Midbrain (tissue), 1 donor: ENCODE data around the gene KRT8.

Experiments used
- DNase-seq: peaks from one replicate; lab custom pipeline; 2025; lab: John Stamatoyannopoulos, UW

Gene KRT8

DNA sequence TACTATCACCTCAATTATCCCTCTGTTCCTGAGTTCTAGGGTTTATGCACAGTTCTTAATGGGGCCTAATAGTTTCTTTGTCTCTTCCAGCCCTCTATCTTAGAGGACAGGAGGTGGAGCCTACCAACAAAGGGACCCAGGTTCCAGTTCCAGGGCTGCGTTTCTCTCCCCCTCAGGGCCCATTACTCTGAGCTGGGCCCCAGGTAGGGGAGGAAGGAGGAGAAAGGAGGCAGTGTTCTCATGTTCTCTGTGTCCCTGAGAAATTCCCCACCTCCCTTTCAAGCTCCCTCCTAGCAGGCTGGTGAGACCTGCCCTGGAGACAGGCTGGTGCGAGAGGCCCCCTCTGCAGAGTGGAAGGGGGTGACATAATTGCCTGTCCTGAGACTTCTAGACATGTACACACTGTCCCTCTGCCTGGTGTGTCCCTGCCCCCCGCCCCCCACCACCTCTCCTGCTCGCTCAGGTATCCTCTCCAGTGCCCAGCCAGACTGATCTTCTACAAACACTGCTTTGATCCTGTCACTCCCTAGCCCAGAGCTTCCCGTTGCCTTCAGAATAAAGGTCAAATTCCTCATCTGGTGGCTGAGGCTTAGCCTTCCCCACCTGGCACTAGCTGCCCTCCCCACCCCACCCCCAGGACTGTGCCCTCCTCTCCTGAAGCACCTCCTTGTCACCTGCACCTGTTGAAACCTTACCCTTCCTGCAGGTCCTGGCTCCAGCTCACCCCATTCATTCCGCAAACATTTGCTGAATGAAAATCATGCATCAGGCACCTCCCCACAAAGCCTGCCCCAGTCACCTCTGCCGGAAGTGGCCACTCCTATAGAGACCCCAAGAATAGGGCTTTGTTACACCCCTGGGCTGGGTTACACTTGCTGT lies 21.1 kb upstream of the KRT8 start:
- DNase-seq: no peak

DNA sequence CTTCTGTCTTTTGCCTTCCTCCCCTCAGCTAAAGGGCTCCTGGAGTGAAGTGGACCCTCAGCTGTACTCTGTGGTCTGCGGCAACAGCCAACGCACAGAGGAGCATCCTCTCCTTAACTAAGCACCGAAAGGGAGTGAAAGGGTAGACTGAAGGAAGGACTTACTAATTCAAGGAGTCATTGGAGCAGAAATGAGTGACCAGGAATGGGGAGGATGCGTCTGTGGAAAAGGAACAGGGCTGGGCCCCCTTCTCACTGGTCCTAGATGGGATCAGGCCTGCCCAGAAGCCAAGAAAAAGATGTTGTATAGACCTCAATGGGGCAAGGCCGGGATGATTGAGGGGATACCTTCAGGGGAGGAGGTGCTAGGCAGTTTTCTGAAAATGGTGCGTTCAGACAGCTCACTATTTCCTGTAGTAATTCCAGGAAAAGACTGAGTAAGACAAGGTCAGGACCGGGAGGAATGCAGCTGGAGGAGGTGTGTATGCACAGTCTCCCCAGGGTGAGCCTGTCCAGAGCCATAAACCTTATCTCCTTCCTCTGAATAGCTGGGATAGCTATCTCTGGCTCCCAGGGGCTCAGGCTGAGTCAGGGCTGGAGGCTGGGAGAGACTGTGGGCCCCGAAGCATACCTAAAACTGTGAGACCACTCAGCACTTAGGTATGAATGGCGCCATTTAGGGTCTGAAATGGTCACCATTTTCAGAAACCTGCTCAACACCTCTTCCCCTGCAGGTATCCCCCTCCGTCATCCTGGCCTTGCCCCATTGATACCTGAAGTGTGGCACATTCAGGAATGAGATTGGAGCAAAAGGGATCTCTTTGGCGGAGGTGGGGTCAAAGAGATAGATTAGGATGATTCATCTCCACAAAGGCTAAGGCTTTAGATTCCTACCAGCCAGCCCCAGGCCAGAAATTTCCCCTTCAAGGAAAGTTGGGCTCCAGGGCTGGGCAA lies 20.2 kb upstream of the KRT8 start:
- DNase-seq: no peak

DNA sequence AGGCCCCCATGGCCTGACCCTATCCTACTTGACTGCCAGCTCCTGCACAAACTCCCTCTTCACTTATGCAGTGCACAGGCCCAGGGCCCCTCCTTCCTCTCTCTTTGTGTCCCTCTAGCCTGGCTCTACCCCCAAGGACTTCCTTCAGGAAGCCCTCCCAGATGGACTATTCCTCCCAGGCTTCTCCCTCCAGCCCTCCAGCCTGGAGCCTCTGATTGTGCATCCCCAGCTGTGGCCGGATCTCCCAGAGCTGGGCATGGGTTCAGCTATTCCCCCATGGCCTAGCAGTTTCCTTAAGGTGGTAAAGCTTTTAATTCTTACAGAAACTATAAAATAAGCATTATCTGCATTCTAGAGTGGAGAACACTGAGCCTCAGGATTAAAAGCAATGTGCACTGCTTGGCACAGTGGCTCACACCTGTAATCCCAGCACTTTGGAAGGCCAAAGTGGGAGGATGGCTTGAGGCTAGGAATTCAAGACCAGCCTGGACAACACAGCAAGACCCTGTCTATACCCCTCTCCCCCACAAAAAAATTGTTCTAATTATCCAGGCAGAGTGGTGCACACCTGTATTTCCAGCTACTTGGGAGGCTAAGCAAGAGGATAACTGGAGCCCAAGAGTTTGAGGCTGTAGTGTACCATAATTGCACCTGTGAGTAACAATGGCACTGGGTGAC lies 16.8 kb upstream of the KRT8 start:
- DNase-seq: no peak

DNA sequence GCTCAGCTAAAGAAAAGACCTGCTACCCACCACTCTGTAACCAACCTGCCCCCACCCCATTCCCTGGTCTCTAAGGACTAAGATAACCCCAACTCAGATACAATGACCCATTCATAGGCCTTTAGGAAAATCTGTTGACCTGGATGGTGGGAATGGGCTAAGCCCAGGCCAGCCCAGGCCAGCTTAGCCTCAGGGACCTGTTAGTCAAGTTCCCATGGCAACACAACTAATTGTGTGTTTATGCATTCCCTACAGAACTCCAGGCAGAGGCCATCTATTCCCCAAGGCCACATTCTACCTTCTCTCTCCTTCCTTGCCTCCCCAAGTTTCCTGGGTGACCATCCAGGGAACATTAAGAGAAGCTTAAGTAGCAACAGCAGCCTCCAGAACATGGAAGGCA lies 16.1 kb upstream of the KRT8 start:
- no peak for DNase-seq

DNA sequence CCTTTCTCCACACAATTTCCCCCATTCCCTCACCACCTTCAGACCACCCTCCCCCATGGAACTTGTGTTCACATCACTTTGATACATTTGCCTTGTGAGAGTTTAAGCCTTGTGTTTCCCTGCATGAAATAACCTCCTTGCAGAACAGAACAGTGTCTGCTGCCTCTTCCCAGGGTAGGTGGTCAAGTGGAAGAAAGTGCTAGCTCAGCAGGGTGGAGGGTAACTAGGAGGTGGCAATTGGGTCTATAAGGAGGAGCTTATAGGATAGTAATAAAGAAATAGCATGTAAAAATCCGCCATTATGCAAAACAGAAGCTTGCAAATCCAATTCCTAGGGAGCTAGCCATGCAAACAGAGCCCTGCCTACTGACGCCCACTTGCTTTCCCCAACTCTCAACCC lies 13.9 kb upstream of the KRT8 start:
- DNase-seq: no peak

DNA sequence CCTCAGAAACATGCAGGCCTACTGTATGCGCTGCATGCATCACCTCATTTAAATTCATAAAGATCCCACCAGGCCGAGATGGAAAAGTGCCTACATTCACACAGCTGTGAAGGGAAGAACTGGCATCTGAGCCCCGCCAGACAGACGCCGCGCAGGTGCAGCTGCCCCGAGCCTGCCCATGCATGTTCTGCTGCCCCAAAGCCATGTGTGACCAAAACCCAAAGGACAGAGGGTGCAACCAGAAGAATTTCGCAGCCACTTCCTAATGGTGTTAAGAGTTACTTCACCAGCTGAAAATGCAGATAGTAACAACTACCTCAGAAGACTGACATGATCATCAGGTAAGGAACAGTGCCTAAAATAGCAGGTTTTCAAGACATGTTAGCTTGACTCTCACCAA lies 13.5 kb upstream of the KRT8 start:
- DNase-seq: no peak

DNA sequence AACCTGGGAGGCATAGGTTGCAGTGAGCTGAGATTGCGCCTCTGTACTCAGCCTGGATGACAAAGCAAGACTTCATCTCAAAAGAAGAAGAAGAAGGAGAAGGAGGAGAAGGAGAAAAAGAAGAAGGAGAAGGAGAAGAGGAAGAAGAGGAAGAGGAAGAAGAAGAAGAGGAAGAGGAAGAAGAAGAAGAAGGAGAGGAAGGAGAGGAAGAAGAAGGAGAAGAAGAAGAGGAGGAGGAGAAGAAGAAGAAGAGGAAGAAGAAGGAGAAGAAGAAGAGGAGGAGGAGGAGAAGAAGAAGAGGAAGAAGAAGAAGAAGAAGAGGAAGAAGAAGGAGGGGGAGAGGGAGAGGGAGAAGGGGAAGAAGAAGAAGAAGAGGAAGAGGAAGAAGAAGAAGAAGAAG lies 12.9 kb upstream of the KRT8 start:
- no peak for DNase-seq

DNA sequence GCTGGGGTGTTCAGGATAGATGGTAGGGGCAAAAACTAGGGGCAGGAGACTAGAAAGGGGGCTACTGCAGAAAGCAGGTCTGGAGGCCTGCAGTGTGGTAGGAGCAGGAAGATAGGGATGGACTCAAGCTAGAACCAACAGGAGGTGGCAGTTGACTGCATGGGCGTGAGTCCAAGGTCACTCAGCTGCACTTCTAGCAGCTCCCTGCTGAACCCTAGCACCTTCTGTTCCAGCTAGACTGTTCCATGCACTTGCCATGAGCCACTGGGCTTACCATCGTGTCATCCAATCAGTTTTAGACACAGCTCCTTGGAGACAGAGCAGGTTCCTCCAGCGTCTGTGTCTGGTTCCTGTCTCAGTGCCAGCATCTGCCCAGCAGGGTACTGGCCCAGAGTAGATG lies 11.3 kb upstream of the KRT8 start:
- no peak for DNase-seq

DNA sequence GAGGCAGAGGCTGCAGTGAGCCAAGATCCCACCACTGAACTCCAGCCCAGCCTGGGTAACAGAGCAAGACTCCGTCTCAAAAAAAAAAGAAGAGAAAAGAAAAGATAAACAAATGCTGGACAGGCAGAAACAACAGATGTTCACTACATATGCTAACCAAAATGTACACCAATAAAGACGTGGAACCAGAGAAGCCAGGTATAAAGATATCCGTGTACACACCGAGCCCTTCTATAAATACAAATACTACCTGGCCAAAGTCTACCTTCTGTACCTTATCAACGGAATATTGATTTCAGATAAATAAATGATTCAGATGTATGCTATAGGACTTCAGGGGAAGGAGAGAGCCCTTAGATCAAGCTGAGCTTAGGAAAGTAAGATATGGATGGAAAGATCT lies 10.8 kb upstream of the KRT8 start:
- DNase-seq: no peak

DNA sequence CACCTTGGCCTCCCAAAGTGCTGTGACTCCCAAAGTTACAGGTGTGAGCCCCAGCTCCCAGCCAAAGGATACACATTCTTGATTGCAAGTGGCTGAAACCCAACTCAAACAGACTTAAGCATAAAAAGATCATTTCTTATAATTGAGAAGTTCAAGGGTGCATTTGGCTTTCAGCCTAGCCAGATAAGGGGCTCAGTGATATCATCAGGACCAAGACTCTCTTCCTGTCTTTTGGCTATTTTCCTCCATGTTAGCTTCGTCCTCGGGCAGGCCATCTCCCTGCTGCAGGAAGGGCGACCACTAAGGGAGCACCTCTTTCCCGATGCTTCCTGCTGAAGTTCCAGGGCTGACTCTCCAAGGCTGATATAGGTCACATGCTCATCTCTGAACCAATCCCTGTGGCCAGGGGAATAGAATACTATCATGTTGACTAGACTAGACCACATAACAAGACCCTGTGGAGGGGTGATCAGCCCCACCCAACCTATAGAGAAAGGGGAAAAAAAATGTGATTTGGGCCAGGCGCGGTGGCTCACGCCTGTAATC lies 9.8 kb upstream of the KRT8 start:
- no peak for DNase-seq

DNA sequence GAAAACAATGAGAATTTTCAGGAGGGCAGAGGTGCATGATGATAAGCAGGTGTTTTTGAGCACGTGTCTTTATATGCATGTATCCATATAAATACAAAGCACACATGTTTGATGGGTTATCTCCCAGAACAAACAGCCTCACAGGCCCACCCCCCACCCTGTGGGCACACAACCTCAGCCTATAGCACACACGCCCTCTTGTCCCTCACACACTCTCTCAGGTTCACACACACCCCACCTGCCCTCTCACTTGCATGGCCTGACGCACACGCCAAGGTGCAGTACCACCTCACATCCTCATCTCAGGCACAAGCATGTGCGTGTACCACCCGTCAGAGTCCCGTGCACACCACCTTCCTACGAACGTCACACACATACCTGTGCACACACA lies 8.6 kb upstream of the KRT8 start:
- DNase-seq: no peak

DNA sequence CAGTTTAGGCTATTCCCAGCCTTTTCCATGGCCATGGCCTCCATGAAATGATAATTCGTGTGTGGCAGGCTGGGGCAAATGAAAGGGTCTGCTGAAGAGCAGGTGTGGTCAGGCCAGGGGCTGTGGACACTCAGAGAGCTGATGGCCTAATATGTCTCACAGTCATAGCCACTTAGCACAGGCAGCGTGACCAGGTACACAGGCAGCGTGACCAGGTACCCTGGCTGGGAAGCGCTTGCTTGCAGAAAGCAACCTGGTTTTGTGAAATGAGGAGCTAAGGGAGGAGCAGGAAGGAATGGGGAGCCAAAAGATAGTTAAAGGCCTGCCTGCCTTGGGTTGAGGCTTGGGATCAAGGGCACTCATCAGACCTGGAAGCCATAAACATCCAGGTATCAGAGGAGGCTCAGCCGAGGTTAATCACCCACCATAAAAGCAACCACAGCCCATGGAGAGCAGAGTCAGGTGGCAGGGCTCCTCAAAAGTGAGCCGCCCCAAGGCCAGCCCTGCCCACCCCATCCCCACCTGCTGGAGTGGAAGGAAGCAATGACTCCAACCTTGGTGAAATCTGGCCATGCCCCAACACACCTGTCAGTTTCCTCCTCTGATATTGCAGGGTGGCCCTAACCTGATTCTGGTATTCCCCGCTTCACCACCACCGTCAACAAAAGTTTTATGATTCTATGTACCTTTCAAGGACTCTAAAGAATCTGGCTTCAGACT lies 8.0 kb upstream of the KRT8 start:
- no peak for DNase-seq

DNA sequence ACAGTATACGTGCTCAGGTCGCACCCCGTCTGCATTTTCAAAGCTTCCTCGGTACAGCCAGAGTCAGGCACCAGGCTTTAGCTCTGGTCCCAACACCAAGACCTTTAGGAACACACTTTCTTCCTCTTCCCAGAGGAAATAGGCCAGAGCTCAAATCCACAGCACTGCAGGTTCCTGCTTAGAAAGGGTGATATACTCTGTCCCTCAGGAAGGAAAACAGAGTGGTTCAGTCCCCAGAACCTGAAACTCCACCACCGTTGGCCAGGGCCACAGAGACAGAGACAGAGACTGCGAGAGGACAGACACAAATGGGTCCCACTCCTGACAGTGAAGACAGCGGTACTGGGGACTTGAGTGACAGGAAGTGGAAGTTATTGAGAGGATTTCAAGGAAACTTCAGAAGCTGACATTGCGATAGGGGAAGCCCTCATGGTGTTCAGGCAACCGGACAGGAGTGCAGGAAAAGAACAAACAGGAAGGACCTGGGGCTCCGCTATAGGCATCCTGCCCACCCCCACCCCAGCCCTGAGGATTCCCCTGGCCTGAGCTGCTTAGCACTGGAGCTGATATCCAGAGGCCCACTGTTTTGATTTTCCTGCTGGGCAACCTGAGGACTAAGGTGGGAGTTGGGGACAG lies 5.5 kb upstream of the KRT8 start:
- DNase-seq: no peak

DNA sequence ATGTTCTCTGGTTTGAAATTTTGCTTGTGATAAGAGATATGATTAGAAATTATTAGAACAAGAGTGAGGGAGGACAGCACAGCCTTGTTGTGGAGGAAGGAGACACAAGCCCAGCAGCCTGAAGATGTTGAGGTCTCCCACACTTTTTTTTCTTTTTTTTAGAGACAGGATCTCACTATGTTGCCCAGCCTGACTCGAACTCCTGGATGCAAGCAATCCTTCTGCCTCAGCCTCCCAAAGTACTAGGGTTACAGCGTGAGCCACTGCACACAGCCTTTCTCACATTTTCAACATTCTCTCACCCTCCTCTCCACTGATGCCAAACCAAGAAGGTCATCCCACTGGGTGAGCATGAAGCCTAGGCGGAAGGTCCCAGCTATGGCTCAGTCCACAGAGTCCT lies 4.9 kb upstream of the KRT8 start:
- DNase-seq: no peak

DNA sequence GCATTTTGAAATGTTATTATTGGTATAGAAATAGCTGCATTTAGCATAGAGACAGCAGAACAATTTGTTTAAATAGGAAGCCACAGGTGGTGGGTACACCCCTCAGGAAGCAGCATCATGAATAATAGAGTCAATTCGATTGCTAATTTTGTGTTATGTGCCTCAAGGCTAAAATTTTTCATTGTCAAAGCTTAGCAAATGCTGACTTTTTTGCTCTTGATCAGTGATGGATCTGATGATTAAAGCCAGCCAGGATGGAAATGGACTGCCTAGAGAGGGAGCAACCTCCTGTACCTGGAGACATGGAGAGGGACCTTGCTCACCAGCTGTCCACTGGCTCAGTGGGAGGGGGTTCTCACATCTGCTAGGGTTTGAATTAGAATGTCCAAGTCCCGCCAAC lies 4.5 kb upstream of the KRT8 start:
- no peak for DNase-seq

DNA sequence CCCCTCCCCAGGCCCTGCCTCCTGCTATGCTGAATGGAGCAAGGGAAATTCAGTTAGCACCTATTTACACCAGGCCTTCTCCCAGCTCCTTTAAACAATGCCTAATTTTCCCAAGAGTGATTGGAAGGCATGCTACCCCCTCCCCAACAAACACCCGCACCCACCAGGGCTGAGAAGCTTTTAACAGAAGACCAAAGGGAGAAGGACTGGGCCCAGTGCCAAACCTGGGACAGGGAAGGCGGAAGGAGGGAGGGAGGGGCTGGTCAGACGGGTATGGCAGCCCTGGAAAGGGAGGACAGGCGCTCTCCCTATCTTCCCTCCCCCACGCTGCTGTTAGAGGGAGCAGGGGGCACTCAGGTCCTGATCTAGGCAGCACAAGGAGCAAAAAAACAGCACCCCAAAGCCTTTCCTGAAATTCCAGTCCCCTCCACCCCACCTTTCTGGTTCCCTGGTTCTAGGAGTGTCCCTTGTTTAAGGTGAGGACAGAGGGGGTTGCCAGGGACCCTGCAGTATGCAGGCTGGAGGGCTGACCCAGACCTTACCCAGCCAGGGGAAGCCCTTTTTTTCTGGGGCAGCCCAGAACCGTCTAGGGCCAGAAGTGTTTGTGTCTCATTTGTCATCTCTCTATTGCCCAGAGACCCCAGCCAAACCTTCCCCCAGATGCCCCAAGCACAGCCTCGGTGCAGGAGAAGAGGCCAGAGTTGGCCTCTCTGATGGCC lies 2.4 kb upstream of the KRT8 start:
- DNase-seq: no peak

DNA sequence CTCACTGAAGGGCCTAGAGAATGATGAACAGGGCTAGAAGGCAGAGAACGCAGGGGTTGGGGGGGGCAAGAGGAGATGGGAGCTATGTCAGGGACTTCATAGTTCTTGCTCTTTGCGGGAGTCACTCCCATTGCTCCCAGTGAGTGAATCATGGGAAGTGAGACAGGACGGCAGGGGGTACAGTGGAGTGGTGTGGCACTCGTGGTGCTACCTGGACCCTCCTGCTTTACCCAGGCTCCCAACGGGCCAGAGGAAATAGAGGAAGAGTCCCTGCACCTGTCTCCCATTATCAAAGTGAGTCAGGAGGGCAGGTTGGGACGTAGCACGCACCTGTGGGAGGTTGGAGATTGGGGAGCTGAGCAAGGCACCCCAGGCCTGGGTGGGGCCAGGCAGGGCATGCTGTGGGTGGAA lies 1.3 kb upstream of the KRT8 start:
- no peak for DNase-seq

DNA sequence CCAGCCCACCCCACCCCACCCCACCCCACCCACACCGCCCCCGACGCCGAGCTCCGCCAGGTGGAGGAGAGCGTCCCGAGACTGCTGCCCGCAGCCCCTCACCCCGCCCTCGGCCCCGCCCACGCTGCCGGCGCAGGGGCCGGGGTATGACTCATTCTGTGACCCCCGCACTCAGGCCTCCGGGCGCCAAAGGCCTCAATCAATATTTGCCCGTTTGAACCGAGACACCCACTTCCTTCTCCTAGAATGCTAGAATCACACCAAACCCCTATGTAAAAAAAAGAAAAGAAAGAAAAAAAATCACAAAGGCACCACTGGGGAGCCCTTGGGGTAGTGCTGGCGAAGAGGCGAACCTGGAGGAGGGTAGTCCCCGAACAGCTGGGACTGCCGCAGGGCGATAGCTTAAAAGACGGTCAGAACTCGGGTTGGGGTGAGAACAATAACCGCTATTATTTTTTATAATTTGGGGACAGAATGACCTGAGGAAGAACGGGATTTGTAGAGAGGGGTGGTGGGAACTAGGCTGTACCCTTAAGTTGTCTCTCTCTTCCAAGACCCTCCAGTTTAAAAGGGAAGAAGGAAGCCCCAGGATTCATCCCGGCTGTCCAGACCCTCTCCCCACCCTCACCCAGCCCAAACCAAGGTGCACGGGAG lies 894 bp downstream of the KRT8 start:
- DNase-seq: no peak

DNA sequence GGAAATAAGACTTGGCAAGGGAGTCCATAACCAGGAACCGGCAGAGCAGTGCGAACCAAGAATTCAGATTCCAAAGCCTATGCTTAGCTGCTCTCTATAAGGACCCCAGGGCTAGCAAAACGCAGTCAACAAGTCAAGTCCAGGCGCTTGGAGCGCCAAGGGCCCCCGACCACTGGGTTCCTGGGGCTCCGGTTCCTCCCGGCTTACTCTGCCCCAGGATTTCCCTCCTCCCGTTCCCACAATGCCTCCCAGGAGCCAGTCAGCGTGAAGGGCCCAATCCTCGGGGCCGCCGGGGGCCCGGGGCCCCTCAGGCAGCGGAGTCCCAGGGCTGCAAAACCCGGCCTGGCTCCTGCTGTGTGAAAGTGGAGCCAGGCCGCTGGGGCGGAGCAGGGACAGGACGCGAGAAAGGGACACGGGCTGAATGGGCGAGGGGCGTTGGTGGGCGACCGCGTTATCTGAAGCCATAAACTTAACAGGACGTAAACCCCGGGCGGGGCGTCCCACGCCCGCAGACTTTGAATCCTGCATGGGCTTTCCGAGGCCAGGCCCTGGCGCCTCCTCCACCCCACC lies 1.5 kb downstream of the KRT8 start:
- peak; percentile 57 for DNase-seq
